Spleen (tissue), 7 donors: ENCODE measurements around the gene TMEM38B.

ENCODE experiments used
- CTCF ChIP-seq, 11 experiments: fragments of 200-600 bp in 7 of 11; fragments of 450-650 bp in 4 of 11; sonication (generic) in 4 of 11; IDR thresholded peaks in 8 of 11; conservative IDR thresholded peaks in 3 of 11; 1 replicate in 7 of 11; 2 replicates in 4 of 11; pipeline versions ENCODE4 v1.4.0 to v1.8.0; 2016 to 2021; ENCODE audit warnings: antibody characterized with exemption in 11 of 11, inconsistent platforms in 4 of 11, mild to moderate bottlenecking in 1 of 11
- POLR2A ChIP-seq, 3 donors: fragments of 450-650 bp; IDR thresholded peaks; one replicate each; pipeline ENCODE4 v1.5.1; 2017; ENCODE audit warnings: antibody characterized with exemption in 3 of 3, mild to moderate bottlenecking in 1 of 3
- donor health status: DM: no; HTN: no; CAD: no; lungs with moderate emphysema.
- donor health status: DM: no; HTN: no; CAD: no.
- donor health status: DM: no; HTN: no; CAD: no.

DNA sequence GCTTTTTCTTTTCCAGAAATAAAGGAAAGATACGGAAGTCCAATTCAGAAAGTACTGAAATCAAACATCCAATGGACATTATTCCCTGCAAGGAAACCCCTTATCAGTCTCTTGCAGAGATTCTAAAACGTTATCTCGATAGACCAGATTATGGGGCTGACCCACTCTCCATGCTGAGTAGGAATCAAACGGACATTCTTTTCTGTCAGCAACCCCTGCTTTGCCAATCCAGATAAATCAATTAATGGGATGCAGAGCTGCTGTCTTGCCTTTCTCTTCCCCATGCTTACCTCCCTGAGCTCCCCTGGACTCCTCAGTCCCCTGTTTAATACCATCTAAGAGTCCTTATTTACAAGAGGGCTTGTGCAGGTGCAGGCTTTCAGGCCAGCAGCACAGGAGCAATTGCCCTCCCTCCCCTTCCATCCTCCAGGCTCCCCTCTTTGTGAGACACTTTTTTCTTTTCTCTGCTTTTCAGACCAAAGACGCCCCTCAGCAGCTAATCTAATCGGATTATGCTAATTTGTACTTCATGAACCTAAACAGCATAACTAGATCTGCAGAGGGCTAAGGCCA lies 17.9 kb upstream of the TMEM38B start:
- TF ChIP-seq POLR2A (IDR thresholded peaks at IDR 0.05) (no peak), CTCF (IDR thresholded peaks at IDR 0.05 in 8 of 11, conservative IDR thresholded peaks at IDR 0.05 in 3 of 11) (no peak)
